GM12878 (cell line): ENCODE measurements around the gene SPRED3. TPM values are rescaled to one million over a fixed set of nuclear protein-coding genes. Genes with fewer than 3 reads are reported as not detected.

ENCODE experiments used
- ATAC-seq: fragments of 200-7000 bp; cut with Tn5 transposase; 3 replicates; pipeline ENCODE4 v1.9.1; 2020; ENCODE audit warnings: mild to moderate bottlenecking, moderate library complexity
- BruUV-seq: library from RNA; stranded (reverse); fragments of 400-500 nt; replicated peaks from 2 replicates; lab custom pipeline; 2021; lab: Mats Ljungman, UMichigan
- CTCF ChIA-PET: fragments of 300-600 bp; sonication (Branson Sonifier 250); formaldehyde crosslinking; extraction: SDS; loops from one replicate; lab custom pipeline; 2021; ENCODE audit warnings: inconsistent platforms; lab: Yijun Ruan, JAX
- POLR2A ChIA-PET: fragments of 350-600 bp; formaldehyde crosslinking; extraction: SDS; loops from one replicate; lab custom pipeline; 2021; ENCODE audit warnings: inconsistent platforms; lab: Charles Lee
- RAD21 ChIA-PET: fragments of 300-600 bp; sonication (Branson Sonifier 250); formaldehyde crosslinking; loops from one replicate; lab custom pipeline; 2023; ENCODE audit warnings: antibody characterized with exemption; ENCODE audit not compliant: unreplicated experiment; lab: Charles Lee
- SMC1A ChIA-PET: fragments of 300-600 bp; sonication (Branson Sonifier 250); formaldehyde crosslinking; loops from one replicate; lab custom pipeline; 2023; ENCODE audit not compliant: unreplicated experiment, uncharacterized antibody; lab: Charles Lee
- DNase-seq: peaks from one replicate; pipeline ENCODE4 v3.0.0-alpha.2; 2011; ENCODE audit warnings: low read depth, low spot score
- FAIRE-seq: peaks from 3 replicates; lab custom pipeline; 2011; peaks lifted over from hg19 to GRCh38; lab: Jason Lieb, UNC
- H2AFZ ChIP-seq: 2 replicates; pipeline ENCODE4 v1.6.0; 2011; ENCODE audit warnings: low read depth, low read length, control low read depth; ENCODE audit not compliant: control insufficient read depth
- H3K27ac ChIP-seq: 2 replicates; pipeline ENCODE4 v1.5.1; 2011; ENCODE audit warnings: control low read depth; ENCODE audit not compliant: control insufficient read depth, insufficient read depth
- H3K27me3 ChIP-seq, 2 experiments: replicated peaks in 1 of 2; 2 replicates each; pipeline versions ENCODE4 v1.6.0 to v1.6.1; 2011; ENCODE audit warnings: low read length in 1 of 2; ENCODE audit not compliant: control insufficient read depth in 2 of 2, insufficient read depth in 2 of 2
- H3K36me3 ChIP-seq, 2 experiments: 2 replicates each; pipeline ENCODE4 v1.5.1; 2011; ENCODE audit warnings: low read length in 1 of 2; ENCODE audit not compliant: control insufficient read depth in 2 of 2, insufficient read depth in 2 of 2
- H3K4me1 ChIP-seq: 2 replicates; pipeline ENCODE4 v1.6.1; 2011; ENCODE audit warnings: mild to moderate bottlenecking, low read length, moderate library complexity, mixed read lengths; ENCODE audit not compliant: control insufficient read depth, insufficient read depth
- H3K4me2 ChIP-seq: 2 replicates; pipeline ENCODE4 v1.6.0; 2011; ENCODE audit warnings: control low read depth; ENCODE audit not compliant: control insufficient read depth, insufficient read depth
- H3K4me3 ChIP-seq: fragments of 200-600 bp; sonication (generic); 2 replicates; pipeline ENCODE4 v1.5.1; 2016
- H3K79me2 ChIP-seq: 2 replicates; pipeline ENCODE4 v1.6.0; 2011; ENCODE audit warnings: low read length; ENCODE audit not compliant: control insufficient read depth, insufficient read depth
- H3K9ac ChIP-seq: 2 replicates; pipeline ENCODE4 v1.8.0; 2011; ENCODE audit warnings: low read length, control low read depth, mixed read lengths; ENCODE audit not compliant: control insufficient read depth, insufficient read depth
- H3K9me3 ChIP-seq: replicated peaks from 3 replicates; pipeline ENCODE4 v1.5.1; 2011; ENCODE audit warnings: mild to moderate bottlenecking, low read length; ENCODE audit not compliant: control insufficient read depth, insufficient read depth
- H4K20me1 ChIP-seq: 2 replicates; pipeline ENCODE4 v1.6.0; 2011; ENCODE audit not compliant: control insufficient read depth, insufficient read depth
- CBX3 ChIP-seq: fragments of 200-600 bp; sonication (generic); IDR thresholded peaks from 2 replicates; pipeline ENCODE4 v1.6.1; 2016; ENCODE audit warnings: low read depth, borderline replicate concordance
- CHD1 ChIP-seq: IDR thresholded peaks from 2 replicates; pipeline ENCODE4 v1.6.1; 2012; ENCODE audit warnings: low read depth, low read length, improper control_type of control experiment
- FOXM1 ChIP-seq: IDR thresholded peaks from 2 replicates; pipeline ENCODE4 v1.6.1; 2012; ENCODE audit warnings: low read depth, mild to moderate bottlenecking, inconsistent platforms, low read length, moderate library complexity
- MEF2A ChIP-seq: IDR thresholded peaks from 2 replicates; pipeline ENCODE4 v1.6.1; 2011; ENCODE audit warnings: low read depth, mild to moderate bottlenecking, low read length, moderate library complexity; ENCODE audit not compliant: insufficient read depth
- NFIC ChIP-seq: IDR thresholded peaks from 2 replicates; pipeline ENCODE4 v1.6.1; 2012; ENCODE audit warnings: low read depth, mild to moderate bottlenecking, inconsistent platforms, low read length, moderate library complexity
- YBX1 ChIP-seq: fragments of 450-650 bp; IDR thresholded peaks from 2 replicates; pipeline ENCODE4 v1.6.1; 2016; ENCODE audit warnings: antibody characterized with exemption
- WGBS: methylation state at CpG from one replicate; pipeline ENCODE4 v1.1.6; 2016; ENCODE audit warnings: low lambda C conversion rate; ENCODE audit not compliant: insufficient replicate concordance, insufficient coverage; ENCODE audit errors: missing lambda C conversion rate; 5-methylcytosine and 5-hydroxymethylcytosine counted together
- in situ Hi-C: fragments of 300-500 bp; cut with MboI; formaldehyde crosslinking; loops from 9 replicates; pipeline ENCODE4 v1.14.3; 2018; ENCODE audit warnings: mixed read lengths
- intact Hi-C: fragments of 100-400 bp; cut with micrococcal nuclease; formaldehyde crosslinking; loops from one replicate; pipeline ENCODE4 v1.14.2; 2022; ENCODE audit not compliant: unreplicated experiment
- polyA plus RNA-seq, 11 experiments: library from polyadenylated mRNA; depleted of rRNA in 4 of 11; unstranded in 6 of 11; stranded (reverse) in 5 of 11; fragments of >200 nt; fragmentation: Nextera tagmentation in 4 of 11; fragmentation: Illumina TruSeq in 1 of 11; extraction: Ambion mirVana in 4 of 11; extraction: Trizol in 1 of 11; gene quantifications; 1 replicate in 1 of 11; 2 replicates in 10 of 11; pipeline versions ENCODE4 v1.2.1 to v1.2.3, GENCODE V29; 2011 to 2016; ENCODE audit warnings: inconsistent platforms in 2 of 11, missing spikeins in 2 of 11, low read depth in 1 of 11
- total RNA-seq, 4 experiments: library from RNA; depleted of rRNA in 3 of 4; stranded (reverse); fragments of >200 nt in 3 of 4; fragmentation: Illumina TruSeq in 1 of 4; extraction: Trizol in 1 of 4; gene quantifications; 2 replicates each; pipeline versions ENCODE4 v1.2.1 to v1.2.3, GENCODE V29; 2013 to 2021
- TF ChIP-seq, protein P1 (sequence below): IDR thresholded peaks from 2 replicates; pipeline ENCODE4 v1.6.1; 2011; ENCODE audit warnings: borderline replicate concordance, low read depth, mild to moderate bottlenecking, moderate library complexity, low read length; ENCODE audit not compliant: insufficient read depth, poor library complexity, severe bottlenecking
- TF ChIP-seq, protein P2 (sequence below): IDR thresholded peaks from 2 replicates; pipeline ENCODE4 v1.6.1; 2011; ENCODE audit warnings: low read depth, low read length, improper control_type of control experiment, borderline replicate concordance
- TF ChIP-seq, protein P3 (sequence below): fragments of 450-650 bp; IDR thresholded peaks from 2 replicates; pipeline ENCODE4 v1.6.1; 2017; ENCODE audit warnings: antibody characterized with exemption, mild to moderate bottlenecking, moderate library complexity
- TF ChIP-seq, protein P4 (sequence below): fragments of 450-650 bp; IDR thresholded peaks from 2 replicates; pipeline ENCODE4 v1.6.1; 2017; ENCODE audit warnings: mild to moderate bottlenecking

The SPRED3 gene
- total and polyA plus RNA-seq, 10 of the 15 experiments (the other 5 are each of a cell fraction or from before 2014, with no cell fraction given), result 0.09 to 1.5 (median 0.31) TPM; not detected in 2

DNA sequence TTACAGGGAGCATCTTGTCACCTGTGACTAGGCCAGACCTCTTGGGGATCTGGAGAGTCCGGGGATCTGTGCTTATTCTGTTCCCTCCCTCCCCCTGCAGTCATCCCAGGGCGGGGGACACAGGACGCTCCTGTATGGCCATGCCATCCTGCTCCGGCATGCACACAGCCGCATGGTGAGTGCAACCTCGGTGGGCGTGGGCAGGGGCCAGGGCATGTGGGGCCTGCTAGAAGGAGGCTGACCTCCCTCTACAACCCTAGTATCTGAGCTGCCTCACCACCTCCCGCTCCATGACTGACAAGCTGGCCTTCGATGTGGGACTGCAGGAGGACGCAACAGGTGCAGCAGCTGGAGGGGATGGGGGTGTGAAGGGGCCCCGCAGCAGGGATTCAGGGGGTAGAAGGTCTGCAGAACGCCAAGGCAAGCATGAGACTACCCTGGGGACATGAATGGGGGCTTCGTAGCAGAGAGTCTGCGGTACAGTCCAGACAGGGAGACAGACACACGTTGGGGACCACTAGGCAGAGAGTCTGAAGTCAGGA is 55.0 kb downstream of the SPRED3 start (continued):
- no peak for TF ChIP-seq CHD1

DNA sequence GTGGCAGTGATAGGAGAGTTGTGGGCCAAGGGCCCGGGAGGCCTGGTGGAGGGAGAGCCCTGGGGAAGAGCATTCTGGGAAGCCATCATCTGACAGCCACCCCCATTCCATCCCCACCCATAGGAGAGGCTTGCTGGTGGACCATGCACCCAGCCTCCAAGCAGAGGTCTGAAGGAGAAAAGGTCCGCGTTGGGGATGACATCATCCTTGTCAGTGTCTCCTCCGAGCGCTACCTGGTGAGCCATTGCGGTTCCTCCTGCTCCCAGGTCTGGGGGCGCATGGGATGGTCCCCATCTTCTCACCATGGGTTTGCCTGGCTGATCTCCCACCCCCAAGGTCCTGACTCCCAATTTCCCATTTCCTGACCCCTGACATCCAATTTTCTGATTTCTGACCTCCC is 55.5 kb downstream of the SPRED3 start:
- Histone ChIP-seq H3K27me3 (no peaks in the 10 kb centered on the region), H3K79me2 (no peaks in the 10 kb centered on the region), H3K4me3 (no peak overlapping the region), H3K27ac (no peak overlapping the region), H3K9ac (no peak overlapping the region), H4K20me1 (no peaks in the 10 kb centered on the region), H3K36me3 (no peaks in the 10 kb centered on the region), H3K9me3 (no peaks in the 10 kb centered on the region), H2AFZ (no peak overlapping the region), H3K4me2 (no peak overlapping the region), H3K4me1 (no peaks in the 10 kb centered on the region)
- TF ChIP-seq, protein P1, sequence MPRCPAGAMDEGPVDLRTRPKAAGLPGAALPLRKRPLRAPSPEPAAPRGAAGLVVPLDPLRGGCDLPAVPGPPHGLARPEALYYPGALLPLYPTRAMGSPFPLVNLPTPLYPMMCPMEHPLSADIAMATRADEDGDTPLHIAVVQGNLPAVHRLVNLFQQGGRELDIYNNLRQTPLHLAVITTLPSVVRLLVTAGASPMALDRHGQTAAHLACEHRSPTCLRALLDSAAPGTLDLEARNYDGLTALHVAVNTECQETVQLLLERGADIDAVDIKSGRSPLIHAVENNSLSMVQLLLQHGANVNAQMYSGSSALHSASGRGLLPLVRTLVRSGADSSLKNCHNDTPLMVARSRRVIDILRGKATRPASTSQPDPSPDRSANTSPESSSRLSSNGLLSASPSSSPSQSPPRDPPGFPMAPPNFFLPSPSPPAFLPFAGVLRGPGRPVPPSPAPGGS, result no peak
- TF ChIP-seq, protein P2, sequence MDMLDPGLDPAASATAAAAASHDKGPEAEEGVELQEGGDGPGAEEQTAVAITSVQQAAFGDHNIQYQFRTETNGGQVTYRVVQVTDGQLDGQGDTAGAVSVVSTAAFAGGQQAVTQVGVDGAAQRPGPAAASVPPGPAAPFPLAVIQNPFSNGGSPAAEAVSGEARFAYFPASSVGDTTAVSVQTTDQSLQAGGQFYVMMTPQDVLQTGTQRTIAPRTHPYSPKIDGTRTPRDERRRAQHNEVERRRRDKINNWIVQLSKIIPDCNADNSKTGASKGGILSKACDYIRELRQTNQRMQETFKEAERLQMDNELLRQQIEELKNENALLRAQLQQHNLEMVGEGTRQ, result no peak
- TF ChIP-seq FOXM1, result no peak
- no peak for TF ChIP-seq YBX1
- TF ChIP-seq, protein P3, sequence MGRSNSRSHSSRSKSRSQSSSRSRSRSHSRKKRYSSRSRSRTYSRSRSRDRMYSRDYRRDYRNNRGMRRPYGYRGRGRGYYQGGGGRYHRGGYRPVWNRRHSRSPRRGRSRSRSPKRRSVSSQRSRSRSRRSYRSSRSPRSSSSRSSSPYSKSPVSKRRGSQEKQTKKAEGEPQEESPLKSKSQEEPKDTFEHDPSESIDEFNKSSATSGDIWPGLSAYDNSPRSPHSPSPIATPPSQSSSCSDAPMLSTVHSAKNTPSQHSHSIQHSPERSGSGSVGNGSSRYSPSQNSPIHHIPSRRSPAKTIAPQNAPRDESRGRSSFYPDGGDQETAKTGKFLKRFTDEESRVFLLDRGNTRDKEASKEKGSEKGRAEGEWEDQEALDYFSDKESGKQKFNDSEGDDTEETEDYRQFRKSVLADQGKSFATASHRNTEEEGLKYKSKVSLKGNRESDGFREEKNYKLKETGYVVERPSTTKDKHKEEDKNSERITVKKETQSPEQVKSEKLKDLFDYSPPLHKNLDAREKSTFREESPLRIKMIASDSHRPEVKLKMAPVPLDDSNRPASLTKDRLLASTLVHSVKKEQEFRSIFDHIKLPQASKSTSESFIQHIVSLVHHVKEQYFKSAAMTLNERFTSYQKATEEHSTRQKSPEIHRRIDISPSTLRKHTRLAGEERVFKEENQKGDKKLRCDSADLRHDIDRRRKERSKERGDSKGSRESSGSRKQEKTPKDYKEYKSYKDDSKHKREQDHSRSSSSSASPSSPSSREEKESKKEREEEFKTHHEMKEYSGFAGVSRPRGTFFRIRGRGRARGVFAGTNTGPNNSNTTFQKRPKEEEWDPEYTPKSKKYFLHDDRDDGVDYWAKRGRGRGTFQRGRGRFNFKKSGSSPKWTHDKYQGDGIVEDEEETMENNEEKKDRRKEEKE, result no peak
- no peak for TF ChIP-seq MEF2A
- TF ChIP-seq, protein P4, sequence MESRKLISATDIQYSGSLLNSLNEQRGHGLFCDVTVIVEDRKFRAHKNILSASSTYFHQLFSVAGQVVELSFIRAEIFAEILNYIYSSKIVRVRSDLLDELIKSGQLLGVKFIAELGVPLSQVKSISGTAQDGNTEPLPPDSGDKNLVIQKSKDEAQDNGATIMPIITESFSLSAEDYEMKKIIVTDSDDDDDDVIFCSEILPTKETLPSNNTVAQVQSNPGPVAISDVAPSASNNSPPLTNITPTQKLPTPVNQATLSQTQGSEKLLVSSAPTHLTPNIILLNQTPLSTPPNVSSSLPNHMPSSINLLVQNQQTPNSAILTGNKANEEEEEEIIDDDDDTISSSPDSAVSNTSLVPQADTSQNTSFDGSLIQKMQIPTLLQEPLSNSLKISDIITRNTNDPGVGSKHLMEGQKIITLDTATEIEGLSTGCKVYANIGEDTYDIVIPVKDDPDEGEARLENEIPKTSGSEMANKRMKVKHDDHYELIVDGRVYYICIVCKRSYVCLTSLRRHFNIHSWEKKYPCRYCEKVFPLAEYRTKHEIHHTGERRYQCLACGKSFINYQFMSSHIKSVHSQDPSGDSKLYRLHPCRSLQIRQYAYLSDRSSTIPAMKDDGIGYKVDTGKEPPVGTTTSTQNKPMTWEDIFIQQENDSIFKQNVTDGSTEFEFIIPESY, result no peak
- TF ChIP-seq NFIC, result no peak
- TF ChIP-seq CBX3, result no peak
- POLR2A ChIA-PET, result no interaction called here
- SMC1A ChIA-PET, result no interaction called here
- DNase-seq (no peak), FAIRE-seq (no peak), ATAC-seq (no peak)
- intact Hi-C loops, result no loop called here
- CTCF ChIA-PET, result no interaction called here
- no TSS peak for BruUV-seq
- 66% methylated on average over 7 of the region's 7 CpGs for WGBS
- RAD21 ChIA-PET, result no interaction called here
- in situ Hi-C loops, result no loop called here
